Stimulated activated CD4-positive, alpha-beta T cell treated with anti-CD3 and anti-CD28 coated beads, Interleukin-4, amount 100 ng/mL, for 48 hours (primary cell): ENCODE data around the gene FSCN2.

Experiments
- DNase-seq, 2 donors: peaks; one replicate each; pipeline ENCODE4 v3.0.0-alpha.2; 2020; ENCODE audit warnings: low read depth in 2 of 2

The FSCN2 gene

DNA sequence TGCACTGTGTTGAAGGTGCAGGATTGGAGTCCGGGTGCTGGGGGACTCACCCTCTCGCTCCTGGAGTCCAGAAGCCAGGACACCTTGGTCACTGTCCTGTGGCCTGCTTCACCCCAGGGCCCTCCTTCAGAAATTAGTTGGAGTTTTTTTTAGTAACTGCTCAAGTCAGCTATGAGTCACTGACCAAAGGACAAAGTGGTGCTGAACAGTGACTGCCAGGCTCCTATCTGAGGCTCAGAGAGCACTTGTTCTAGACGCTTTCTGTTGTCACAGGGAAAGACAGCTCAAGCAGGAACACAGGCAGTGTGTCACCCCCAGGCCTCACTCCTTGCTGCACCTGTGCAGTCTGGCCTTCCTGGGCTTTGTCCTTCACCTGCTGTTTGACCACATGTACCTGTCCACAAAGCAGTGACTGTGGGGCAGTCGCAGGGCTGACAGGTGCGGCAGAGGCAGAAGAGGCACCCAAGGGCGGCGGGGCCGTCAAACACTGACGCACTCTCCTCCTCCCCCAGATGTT lies 28.1 kb downstream of the FSCN2 start:
- DNase-seq, result no peak

- DNase-seq, result no peak
Measured at GRCh38 chr17:81556863-81557262, 28.7 kb downstream of the FSCN2 start.

DNA sequence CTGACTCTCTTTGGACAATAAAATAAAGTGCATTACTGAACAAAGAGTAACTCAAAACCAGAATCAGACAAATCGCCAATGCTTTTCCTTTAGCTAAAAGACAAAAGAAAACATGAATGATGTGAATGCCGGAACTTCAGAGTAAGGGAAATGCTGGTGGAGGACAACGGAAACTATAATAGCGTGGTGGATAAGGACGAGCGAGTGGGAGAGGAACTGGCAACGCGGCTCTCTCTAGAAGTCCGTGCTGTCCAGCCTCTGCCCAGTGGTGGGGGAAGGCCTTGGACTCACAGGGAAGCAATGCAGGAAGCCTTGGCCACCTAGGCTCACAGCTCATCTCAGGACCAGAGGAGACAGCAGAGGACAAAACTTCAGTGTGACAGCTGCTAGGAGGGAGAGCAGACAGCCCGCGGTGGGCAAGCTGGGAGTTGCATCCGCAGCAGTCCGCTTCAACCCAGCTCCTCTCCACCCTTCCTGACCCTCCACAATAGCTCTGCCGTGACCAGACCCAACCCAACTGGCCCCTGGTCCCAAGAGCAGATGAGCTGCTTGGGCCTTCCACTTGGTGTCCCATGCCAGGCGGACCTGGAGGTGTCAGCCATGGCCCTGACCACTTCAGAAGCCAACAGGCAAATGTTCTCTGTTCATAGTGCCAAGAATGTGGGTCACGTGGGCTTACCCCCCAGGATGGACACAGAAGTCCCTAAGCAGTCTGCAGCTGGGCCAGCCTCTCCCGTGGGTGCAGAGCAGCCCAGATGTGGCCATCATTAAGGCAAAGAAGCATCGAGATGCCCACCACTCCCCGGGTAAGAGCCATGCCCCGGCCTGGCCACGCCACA lies 29.3 kb downstream of the FSCN2 start:
- DNase-seq, result no peak

DNA sequence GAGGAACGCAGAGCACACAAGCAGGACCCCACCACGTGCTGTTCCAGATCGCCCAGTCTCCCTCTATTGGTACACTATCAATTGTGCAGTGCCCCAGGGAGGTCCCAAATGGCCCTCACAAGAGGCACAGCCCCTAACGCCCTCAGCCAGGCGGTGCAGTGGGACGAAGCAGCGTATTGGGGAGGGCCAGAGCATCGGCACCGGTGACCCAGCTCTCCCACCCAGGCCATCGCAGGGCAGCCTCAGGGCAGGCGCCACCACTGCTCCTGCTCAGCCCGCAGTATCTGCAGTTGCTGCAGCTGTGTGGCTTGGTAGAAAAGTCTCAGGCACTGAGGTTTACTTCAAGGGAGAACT lies 29.9 kb downstream of the FSCN2 start:
- DNase-seq, result no peak

DNA sequence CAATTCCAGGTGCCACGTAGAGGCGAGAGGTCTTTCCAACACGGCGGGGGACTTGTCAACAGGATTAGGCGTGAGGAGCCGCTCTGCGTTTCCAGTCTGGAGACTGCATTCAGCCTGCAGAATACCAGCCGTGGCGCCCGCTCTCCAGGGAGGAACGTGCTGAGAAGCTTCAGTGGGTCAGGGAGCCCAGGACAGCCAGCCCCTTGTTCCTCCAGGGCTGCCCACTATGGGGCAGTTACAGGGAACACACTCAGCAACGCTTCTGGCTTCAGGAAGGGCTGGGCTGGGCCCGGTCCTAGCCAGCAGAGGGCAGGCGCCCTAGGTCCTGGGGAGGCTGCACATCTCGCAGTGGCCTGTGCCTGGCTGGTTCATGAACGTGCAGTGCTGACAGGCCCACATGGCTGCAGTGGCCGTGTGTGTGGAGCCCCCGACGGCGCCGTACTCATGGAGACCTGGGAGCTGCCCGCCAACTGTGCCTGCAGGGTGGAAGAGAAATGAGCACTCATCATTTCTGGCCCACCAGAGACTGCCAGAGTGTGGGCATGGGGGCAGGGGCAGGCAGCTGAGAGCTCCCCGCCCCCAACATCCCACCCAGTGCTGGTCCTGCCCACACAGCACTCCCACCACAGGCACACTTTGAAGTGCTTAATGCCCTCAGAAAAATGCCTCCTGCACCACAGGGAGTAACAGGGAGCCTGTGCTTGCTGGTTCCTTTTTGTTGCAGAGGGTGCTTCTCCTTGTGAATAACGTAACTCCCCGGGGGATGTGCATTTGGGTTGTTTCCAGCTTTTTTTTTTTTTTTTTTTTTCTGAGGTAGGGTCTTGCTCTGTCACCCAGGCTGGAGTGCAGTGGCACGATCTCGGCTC lies 31.0 kb downstream of the FSCN2 start:
- DNase-seq, result no peak

DNA sequence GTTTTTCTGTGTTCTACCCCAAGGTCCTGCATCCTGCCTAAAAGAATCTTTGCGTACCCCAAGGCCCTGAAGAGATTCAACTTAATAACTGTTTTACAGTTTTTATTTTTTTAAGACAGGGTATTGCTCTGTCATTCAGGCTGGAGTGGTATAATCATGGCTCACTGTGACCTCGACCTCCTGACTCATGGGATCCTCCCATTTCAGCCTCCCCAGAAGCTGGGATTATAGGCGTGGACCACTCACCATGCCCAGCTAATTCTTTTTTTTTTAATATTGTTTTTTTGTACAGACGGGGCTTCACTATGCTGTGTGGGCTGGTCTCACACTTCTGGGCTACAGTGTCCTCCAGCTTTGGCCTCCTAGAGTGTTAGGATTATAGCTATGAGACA lies 33.3 kb downstream of the FSCN2 start:
- DNase-seq, result no peak

GRCh38 chr17:81563861-81564586 lies 35.8 kb downstream of the FSCN2 start:
- no peak for DNase-seq

DNA sequence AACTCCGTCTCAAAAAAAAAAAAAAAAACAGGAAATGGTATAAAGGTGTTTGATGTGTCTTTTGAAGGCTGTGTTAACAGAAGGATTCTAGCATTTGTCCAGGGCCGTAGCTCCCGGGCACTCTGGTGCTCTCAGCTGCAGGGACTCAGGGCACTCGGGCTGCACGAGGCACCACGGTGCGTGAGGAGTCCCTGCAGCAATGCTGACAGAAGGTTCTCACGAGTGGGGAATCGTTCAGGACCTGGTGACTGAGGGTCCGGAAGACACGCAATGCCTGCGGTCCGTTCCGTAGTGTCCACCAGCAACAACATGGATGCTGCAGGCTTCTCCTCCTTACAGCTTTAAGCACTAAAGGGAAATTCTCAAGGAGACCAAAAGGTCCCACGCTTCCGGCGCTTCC lies 36.6 kb downstream of the FSCN2 start:
- DNase-seq, result no peak

GRCh38 chr17:81565231-81565630 lies 37.1 kb downstream of the FSCN2 start:
- DNase-seq, result no peak

DNA sequence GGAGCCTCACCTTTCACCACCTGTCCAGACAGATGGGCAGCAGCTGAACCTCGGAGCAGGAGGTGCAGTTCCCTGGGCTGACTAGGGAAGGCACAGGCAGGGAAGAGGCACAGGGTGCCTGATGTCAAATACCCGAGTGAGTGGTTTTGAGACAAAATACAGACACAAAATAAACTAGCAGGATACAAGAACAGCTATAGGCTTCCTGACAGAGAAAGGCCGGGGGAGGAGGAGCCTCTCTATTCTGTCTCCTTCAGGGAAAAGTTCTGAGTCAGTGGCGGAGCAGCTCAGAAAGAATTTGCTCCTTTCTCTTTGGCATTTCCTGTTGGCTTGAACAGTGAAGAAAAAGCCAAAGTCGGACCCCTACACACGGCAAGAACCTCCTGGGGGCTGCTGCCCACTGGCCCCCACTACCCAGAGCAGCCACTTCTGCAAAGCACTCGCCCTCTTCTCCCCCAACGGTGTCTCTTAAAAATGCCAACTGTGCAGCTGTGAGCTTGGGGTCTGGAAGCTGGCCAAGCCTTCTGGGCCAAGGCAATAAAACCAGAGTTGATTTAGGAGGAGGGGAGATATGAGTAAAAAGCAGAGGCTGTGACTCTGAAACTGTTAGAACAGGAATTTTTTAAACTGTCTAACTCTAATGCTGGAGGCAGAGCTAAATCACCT lies 38.4 kb downstream of the FSCN2 start:
- DNase-seq, result no peak

DNA sequence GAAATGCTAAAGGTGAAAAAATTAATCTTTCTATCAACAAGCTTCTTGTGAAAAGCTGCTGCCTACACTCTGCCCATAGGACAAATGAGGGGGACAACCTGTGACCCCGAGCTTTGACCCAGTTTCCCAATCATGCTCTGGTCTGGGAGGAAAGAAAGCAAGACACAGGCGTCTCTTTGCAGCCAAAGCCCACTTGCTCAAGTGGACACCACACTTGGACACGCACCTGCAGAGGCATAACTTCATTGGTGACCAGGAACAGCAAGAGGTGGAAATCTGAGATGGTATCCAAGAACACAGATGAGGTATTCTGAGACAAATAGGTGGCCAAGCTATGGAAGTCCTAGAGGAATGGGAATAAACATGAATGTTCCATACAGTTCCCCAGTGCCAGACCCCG lies 39.0 kb downstream of the FSCN2 start:
- DNase-seq, result no peak

- DNase-seq, result no peak
Measured at GRCh38 chr17:81568416-81568815, 40.2 kb downstream of the FSCN2 start.

DNA sequence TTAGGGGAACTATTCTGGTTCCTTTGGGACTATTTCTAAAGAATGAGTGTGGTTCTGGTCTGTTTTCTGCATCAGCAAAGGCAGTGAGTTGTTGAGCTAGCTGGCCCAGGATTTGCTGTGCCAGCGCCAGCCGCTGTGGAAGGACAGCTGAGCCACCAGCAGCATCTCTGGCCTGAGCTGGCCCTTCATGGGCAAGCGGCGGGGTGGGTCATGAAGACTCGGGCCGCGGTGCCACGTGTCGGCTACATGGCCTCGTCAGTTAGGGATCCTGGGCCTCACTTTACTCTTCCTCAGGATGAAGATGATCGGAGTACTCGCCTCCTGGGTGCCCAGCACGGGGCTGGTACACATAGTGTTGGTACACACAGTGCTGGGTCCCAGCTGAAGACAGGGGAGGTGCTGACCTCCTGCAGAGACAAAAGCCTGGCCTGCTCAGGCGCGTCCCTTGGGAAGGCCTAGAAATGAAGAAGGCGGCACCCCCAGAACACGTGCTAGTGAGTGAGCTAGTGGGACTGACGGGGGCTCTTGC lies 41.9 kb downstream of the FSCN2 start:
- no peak for DNase-seq

GRCh38 chr17:81570964-81571363 lies 42.8 kb downstream of the FSCN2 start:
- no peak for DNase-seq

GRCh38 chr17:81572563-81573168 lies 44.5 kb downstream of the FSCN2 start:
- DNase-seq, result no peak

DNA sequence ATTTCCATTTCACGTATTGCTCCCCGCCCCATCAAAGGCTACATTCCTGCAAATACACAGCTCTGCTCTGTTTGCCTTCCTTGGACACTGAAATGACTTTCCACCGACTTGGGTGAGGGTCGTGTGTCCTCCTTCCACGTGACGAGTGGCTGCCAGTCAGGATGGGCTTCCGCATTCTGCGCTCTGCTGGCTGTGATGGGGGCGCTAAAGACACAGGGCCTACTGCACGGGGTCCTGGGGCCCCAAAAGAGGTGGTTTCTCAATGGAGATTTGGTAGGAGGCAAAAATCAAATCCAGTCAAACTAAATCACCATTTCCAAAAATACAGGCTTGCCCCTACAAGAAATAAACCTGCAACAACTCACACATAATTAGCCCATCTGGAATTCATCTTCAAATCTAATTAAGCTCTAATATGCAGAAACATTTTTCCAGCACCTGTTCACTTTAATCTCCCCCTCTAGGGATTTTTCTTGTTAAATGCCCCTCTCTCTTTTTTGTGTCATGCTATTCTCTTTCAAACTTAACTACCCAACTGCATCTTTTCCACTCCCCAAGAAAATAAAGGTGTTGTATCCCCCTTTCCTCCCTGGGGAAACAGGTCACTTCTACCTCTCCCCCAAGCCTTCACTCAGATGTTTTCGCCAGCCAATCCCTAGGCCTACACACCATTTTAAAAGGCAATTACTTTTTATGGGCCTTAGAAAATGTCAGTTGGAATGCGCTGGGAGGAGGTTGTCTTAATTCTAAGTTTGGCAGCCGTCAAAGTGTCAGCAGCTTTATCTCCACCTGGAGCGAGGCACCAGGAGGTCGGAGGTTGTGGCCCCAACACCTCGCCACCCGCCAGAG lies 45.8 kb downstream of the FSCN2 start:
- DNase-seq, result no peak

DNA sequence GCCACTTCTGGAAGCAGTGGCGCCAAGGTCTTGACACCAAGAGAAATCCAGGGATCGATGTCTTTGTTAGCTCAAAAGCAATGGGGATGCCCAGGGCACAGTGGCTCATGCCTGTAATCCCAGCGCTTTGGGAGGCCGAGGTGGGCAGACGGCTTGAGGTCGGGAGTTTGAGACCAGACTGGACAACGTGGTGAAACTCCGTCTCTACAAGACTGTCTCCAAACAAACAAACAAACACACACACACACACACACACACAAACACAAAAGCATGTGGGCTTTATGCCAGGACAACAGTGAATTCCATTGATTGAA lies 46.4 kb downstream of the FSCN2 start:
- no peak for DNase-seq

GRCh38 chr17:81575836-81576235 lies 47.7 kb downstream of the FSCN2 start:
- no peak for DNase-seq

- DNase-seq, result no peak
Measured at GRCh38 chr17:81576621-81577277, 48.6 kb downstream of the FSCN2 start.
